Measurements from ENCODE around the gene SSH2. TPM values are rescaled to one million over a fixed set of nuclear protein-coding genes. Genes with fewer than 3 reads are reported as not detected.

Gene SSH2
- total RNA-seq, 1 experiment from 2014 or later, result 14.6 TPM

DNA sequence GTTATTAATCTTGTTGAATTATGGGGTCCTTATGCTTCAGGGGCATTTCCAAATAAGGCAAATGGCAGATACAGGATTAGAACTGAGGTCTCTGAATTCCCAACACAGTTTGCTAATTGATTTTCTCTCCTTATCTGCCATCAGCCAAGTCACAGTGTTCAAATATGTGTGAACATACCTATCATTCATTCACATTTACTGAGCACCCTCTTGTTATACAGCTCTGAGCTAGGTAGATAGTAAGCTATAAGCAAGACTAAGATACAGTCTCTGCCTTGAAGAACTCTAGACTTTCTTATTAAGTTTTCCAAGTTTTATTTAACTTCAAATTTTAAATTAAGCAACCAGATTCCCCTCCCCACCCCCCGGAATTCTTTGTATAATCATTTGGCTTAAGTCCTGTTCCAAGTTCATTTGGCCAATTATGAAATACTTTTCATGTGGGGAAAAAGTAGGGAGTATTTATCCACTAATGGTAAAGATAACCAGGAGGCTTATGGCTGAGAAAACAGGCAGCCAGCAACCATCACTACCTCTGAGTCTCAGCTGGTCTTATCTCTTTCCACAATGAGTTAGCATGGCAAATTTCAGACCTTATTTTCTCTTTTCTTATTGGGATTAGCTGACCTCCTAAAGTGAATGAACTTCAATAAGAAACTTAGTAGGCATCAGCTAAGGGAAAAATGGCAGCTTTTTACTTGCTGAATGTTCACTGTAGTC lies 275.9 kb downstream of the SSH2 start:
- H3K27me3 ChIP-seq (ENCODE audit: insufficient read depth, low read length), result no peaks in the 10 kb centered on the region
- H3K23me2 ChIP-seq (ENCODE audit: insufficient read length, low read depth, low read length, poor library complexity, severe bottlenecking), result no peaks in the 10 kb centered on the region
- no peak overlapping the region for H3K27ac Mint-ChIP-seq
- H4K20me1 ChIP-seq (ENCODE audit: control insufficient read depth, insufficient read depth, insufficient read length), result no peaks in the 10 kb centered on the region
- no peak overlapping the region for H3K18ac ChIP-seq (ENCODE audit: insufficient read length, low read depth, low read length)
- H3K4me2 ChIP-seq (ENCODE audit: insufficient read depth, insufficient read length, low read length), result no peak overlapping the region
- no peak overlapping the region for H4K5ac ChIP-seq (ENCODE audit: insufficient read length, low read depth, low read length)
- H3K9me3 ChIP-seq (ENCODE audit: control insufficient read depth, low read depth, low read length), result no peaks in the 10 kb centered on the region
- H3K27me3 Mint-ChIP-seq (ENCODE audit: low read depth), result no peaks in the 10 kb centered on the region
- H3K79me1 ChIP-seq (ENCODE audit: insufficient read depth, low read depth, low read length, poor library complexity, severe bottlenecking), result no peaks in the 10 kb centered on the region
- no peak overlapping the region for H3K14ac ChIP-seq (ENCODE audit: insufficient read depth, low read length)
- H3K23ac ChIP-seq (ENCODE audit: insufficient read length, low read depth, low read length), result no peak overlapping the region
- no peak overlapping the region for H4K8ac ChIP-seq (replicated peaks; ENCODE audit: insufficient read length, low read depth, low read length)
- no peak overlapping the region for H2BK12ac ChIP-seq (ENCODE audit: insufficient read length, low read depth, low read length)
- no peak overlapping the region for H3K27ac ChIP-seq (ENCODE audit: insufficient read length, low read depth, low read length)
- H2AFZ ChIP-seq (ENCODE audit: low read length), result no peak overlapping the region
- H4K91ac ChIP-seq (ENCODE audit: insufficient read length, low read depth, low read length), result no peak overlapping the region
- peaks cover 0 to 1% (median 0%) of the 10 kb centered on the region in 3 experiments; a peak in 1 of 7 replicates for H3K36me3 Mint-ChIP-seq (ENCODE audit: insufficient read depth in 1 of 3, low read depth in 3 of 3)
- H3T11ph ChIP-seq (ENCODE audit: low read length), result no peak overlapping the region
- no peak overlapping the region for H3K4me3 Mint-ChIP-seq
- no CpG with 5 or more reads among the region's 1 CpG for WGBS (ENCODE audit: extremely low coverage, insufficient read length, low lambda C conversion rate)
- no peak overlapping the region for H2BK20ac ChIP-seq (ENCODE audit: low read depth, low read length, poor library complexity, severe bottlenecking)
- no peak overlapping the region for H3K4ac ChIP-seq (ENCODE audit: low read depth, low read length)
- H3K9ac ChIP-seq (ENCODE audit: extremely low read depth, insufficient read length, low read length), result no peak overlapping the region
- H3K56ac ChIP-seq (ENCODE audit: insufficient read length, low read depth, low read length), result no peak overlapping the region
- no peak overlapping the region for H2BK120ac ChIP-seq (ENCODE audit: low read depth, low read length, poor library complexity, severe bottlenecking)
- H2BK5ac ChIP-seq (ENCODE audit: insufficient read length, low read length), result no peak overlapping the region
- DNase-seq, result no peak
- no peak overlapping the region for H2AK5ac ChIP-seq (ENCODE audit: insufficient read length, low read length)
- no peaks in the 10 kb centered on the region for H3K4me1 Mint-ChIP-seq
- no peaks in the 10 kb centered on the region for H3K9me3 Mint-ChIP-seq
- no peaks in the 10 kb centered on the region for H3K79me2 ChIP-seq (ENCODE audit: insufficient read depth, low read length)
- H3K4me1 ChIP-seq (ENCODE audit: insufficient read depth, low read length), result no peaks in the 10 kb centered on the region
- H2BK15ac ChIP-seq (ENCODE audit: low read depth, low read length), result no peak overlapping the region
- TF ChIP-seq, protein P1, sequence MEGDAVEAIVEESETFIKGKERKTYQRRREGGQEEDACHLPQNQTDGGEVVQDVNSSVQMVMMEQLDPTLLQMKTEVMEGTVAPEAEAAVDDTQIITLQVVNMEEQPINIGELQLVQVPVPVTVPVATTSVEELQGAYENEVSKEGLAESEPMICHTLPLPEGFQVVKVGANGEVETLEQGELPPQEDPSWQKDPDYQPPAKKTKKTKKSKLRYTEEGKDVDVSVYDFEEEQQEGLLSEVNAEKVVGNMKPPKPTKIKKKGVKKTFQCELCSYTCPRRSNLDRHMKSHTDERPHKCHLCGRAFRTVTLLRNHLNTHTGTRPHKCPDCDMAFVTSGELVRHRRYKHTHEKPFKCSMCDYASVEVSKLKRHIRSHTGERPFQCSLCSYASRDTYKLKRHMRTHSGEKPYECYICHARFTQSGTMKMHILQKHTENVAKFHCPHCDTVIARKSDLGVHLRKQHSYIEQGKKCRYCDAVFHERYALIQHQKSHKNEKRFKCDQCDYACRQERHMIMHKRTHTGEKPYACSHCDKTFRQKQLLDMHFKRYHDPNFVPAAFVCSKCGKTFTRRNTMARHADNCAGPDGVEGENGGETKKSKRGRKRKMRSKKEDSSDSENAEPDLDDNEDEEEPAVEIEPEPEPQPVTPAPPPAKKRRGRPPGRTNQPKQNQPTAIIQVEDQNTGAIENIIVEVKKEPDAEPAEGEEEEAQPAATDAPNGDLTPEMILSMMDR (conservative IDR thresholded peaks at IDR 0.05), result no peak

Data from H9 (cell line).